TTC549 (cell line): Measurements from ENCODE around the gene FHOD1.

Experiments
- FAIRE-seq: peaks from 2 replicates; lab custom pipeline; 2012; peaks lifted over from hg19 to GRCh38; lab: Jason Lieb, UNC

FHOD1 gene

DNA sequence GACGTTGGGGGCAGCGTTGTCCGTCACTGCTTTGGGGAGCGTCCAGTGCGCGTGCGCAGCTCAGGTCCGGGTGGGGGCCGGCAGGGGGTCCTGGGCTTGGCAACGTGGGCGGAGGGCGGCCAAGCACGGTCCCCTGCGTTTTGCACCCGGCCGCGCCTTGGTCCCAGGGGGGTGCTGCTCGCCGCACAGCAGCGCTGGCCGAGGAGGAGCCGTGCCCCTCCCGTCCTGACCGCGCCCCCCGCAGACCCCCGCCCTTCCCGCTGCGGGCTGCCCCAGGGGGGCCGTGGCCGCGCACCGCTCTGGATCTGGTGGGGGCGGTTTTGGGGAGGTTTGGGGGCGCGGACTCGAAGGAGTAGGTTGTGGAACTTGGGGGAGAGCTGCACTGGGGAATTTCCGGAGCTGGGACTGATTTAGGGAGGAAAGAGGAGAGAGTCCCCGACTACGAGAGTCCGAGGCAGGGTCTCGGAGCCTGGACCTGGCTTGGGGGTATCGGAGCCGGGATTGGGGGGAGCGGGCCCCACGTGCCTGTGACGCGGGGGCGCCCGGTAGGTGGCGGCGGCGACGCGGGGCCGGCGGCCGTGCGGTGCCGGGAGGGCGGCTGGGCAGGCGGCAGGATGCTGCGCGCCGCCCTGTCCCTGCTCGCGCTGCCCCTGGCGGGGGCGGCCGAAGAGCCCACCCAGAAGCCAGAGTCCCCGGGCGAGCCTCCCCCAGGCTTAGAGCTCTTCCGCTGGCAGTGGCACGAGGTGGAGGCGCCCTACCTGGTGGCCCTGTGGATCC lies 1.3 kb upstream of the FHOD1 start, which contains the start of gene SLC9A5:
Gene SLC9A5, plus strand, starts transcription at position 579 of the 777 bp plus-strand sequence. Its CDS starts 36 bp downstream, at position 615.
- FAIRE-seq = no peak

DNA sequence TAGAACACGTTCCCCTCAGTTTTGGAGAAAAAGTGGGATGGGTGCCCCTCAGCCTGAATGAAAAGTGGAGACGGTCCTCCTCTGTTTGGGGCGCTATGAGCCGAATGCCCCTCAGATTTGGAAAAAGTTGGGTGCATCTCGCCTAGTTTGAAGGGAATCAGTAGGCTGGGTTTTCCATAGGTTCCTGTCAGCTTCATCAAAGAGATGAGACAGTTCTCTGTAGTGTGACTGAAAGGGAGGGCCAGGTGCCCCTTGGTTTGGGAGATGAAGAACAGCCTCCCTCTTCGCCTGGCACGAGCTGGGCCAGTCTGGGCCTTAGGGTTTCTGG lies 756 bp upstream of the FHOD1 start:
- no peak for FAIRE-seq

DNA sequence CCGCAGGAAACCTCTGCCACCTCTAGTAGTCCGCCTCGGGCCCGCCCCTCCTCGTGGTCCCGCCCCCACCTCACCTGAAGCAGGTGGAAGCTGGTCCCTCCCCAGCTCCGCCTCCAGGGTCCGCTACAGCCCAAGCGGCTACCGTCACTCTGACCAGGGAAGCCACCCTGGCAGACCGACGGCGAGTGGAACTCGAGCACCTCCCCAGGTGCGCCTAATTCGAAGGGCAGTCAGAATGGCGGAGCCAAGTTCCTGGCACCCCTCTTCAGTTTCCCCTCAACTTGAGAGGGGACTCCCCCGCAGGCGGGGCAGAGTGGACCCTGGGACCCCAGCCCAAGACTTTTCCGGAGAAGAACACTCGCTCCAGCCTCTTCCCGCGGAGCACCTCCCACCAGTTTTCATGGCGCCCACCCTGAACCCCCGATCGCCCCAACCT lies 507 bp downstream of the FHOD1 start:
- no peak for FAIRE-seq

DNA sequence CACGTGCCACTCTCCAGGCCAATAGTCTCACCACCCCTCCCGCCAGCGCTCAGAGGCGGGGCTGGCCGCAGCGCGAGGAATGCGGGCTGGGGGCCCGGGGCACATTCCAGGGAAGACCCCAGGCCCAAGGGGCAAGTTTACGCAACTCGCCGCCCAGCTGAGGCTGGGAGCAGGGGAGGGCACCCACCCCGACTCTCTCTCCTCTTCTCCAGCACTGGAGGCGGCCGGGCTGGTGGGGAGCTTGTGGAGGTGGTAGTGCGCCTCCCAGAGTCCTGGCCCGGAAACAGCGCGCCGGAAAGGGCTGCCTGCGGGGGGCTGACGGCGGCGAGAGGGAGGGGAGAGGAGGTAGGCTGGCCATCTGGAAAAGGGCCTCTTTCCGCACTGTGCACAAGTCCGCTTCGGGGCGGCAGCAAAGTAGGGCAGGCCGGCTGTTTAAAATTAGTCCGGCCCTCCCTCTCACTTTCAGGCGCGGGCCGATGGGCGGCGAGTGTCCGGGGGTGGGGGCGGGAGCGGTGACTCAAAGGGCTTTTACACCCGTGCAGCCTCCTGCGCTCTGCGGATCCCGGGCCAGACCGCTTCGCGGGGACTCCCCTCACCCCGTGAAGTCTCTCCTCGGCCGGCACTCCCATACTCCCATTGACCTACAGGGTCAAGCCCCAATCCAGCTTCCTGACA lies 1.1 kb downstream of the FHOD1 start:
- no peak for FAIRE-seq

DNA sequence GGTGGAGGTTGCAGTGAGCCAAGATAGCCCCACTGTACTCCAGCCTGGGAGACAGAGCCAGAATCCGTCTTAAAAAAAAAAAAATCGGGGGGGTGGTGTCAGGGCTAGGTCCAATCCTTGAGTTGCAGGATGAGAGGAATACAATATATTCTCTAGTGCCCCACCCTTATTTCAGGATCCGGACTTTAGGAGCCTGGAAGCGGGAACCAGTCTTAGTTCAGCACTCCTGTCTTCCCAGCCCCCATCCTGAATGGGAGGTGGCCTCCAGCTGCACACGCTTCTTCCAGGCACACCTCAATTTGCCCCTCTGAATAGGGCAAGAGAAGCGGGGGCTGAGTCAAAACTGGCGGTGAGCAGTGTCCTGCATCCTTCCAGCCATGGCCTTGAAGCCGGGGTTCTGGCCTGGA lies 1.6 kb downstream of the FHOD1 start:
- FAIRE-seq = no peak

DNA sequence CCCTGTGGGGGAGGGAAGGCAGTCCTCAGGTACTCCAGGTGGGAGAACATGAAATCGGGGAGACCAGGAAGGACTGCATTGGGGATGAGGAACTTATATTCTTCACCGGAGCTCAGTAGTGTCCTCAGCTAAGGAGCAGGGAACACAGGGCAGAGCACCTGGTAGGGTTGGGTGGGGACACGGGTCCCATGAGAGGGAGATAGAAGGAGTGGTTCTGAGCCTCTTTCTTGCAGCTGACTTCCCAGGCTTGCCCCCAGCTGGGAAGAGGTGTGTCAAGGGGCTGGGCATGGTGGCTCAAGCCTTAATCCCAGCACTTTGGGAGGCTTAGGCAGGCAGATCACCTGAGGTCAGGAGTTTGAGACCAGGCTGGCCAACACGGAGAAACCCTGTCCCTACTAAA lies 2.1 kb downstream of the FHOD1 start:
- no peak for FAIRE-seq

DNA sequence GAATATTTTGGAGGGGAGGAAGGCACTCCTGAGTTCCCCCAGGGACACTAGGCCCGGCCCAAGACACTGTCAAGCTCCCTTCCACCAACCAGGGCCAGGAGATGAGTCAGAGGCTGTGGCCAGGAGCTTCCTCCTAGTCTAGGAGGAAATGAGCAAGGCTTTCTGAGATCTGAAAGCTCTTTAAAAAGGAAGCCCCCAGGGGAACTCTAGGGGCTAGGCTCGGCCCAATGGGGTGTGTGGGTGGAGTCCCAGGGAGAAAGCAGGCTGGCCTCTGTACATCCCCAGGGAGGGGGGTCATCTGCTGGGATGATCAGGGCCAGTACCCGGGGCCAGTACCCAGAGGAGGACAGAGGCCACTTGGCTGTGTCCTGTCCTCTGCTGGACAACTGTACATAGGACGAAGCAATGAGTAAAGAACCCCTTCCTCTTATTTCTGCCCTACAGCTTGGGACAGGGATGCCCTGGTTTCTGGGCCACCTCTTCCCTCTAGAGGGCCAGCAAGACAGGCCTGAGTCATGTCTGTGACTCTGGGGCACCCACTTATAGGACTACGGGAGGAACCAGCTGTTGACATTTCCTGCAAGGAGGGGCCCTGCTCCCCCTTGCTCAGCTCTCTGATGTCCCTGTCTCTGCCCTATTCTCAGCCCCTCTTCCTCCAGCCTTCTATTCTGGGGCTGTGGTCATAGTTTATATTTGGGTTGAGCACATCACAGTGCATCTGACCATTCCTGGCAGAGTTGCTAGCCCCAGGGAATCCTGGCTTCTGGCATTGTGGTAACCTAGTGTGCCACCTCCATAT lies 2.7 kb downstream of the FHOD1 start:
- no peak for FAIRE-seq

DNA sequence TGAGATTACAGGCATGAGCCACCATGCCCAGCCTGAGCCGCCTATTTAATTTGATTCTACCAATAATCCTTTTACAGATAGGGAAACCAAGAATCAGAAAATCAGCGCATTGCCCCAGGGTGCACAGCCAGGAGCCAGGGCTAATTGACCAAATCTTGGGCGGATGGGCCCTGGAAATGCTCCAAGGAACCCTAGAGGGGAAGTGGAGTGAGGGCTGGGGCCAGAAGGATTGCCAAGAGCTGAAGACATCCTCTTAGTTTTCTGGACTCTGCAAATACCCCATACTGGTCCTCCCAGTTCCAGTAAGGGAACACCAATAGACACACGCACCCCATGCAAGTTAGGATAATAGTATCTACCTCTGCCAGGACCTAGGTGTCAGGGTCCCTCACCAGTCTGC lies 3.8 kb downstream of the FHOD1 start:
- no peak for FAIRE-seq

DNA sequence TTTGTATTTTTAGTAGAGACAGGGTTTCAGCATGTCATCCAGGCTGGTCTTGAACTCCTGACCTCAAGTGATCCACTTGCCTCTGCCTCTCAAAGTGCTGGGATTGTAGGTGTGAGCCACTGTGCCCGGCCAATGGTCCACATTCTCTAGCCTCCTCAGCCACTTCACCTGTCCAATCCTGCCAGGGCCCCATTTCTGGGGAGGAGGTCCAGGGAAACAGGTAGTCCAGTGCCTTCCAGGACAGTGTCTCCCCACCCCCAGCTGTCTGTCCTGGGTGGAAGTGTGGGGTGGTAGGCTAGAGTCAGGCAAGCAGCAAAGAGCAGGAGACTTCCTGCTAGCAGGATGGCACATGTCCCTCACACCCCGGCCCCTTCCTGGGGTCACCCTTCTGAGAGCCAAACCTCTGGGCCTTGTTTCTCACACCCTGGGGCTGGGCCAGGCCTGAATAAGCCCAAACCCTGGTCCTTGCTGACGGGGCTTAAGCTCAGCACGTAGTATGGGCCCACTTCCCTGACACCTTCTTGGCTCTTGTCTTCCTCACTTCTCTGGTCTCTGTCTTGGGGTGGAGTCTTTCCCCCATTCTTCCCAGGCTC lies 5.0 kb downstream of the FHOD1 start:
- FAIRE-seq = no peak

DNA sequence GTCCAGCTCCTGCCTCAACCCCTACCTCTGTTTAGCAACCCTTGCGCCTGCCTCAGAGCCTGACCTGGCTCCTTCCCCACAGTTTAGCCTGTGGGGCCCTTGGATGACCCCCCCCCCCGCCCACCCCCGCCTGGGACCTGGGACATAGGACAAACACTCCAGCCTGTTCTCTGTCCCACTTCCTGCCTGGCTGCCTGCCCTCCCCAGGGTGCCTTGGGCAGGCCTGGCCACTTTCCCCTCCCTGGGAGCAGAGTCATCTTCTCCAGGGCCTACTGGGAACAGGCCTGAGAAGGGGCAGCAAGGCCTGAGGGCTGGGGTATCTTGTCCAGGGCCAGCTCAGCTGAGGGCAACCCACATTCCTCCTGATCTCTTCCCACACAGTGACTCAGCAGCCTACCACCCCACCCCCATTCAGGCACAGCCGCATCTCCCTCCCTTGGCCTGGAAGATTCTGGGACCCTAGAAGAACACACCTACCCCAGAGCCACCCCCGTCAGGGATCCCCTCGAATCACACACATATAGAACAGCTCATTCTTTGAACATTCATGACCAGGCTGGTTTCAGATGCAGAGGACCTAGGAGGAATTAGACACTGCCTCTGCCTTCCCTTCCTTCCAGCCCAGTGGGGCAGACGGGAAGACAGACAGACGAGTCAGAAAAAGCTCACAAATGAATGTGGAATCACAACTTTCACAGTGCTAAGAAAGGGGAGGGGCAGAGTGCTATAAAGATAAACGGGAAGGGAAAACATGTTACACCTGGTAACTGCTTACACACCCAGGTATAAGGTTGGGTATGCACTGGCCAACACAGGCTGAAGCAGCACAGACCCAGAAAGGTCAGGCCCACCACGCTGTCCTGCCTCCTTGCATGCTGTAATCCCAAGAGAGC lies 6.0 kb downstream of the FHOD1 start:
- no peak for FAIRE-seq

DNA sequence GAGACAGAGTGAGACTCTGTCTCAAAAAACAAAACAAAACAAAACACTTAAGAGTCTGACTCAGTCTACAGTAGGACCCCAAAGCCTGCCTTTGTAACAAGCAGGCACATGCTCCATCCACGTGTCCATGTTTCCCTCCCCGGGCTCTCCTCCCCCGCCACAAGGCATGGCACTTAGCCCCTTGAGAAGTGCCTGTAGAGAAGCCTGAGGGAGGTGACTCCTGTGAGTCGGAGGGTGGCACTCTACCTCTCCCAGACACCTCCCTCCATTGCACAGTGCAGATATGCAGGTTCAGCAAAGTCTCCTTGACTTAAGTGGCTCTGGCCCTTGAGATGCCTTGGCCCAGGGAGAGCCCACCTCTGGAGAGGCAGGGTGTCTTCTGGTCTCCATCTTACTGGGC lies 6.8 kb downstream of the FHOD1 start:
- no peak for FAIRE-seq

DNA sequence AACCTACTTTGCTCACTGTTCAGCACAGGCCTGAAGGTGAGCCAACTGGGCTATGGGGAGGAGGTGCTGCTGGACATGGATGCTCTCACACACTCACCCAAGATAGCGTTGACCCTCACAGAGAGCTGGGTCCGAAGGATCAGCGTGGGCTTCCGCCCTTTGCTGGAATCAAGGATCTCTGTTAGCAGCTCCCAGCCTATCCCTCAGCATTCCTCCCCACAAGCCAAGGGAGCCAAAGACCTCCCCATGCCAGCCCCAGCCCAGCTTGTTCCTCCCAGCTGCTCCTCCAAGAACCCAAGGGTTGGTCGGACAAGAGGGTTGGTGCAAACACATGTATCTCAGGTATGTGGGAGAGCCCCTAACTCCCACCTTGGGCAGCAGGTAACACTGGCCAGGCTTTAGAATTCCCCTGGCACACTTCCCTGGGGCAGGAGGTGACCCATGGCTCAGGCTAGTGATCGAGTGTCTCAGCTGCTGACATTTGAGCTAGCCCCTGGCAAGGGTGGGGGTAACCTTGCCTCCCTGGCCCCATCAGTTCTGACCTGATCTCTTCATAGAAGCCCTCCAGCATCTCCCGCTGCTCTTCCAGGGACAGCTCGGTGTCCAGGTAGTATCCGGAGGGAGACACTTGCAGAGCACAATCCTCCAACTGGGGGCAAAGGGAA lies 8.3 kb downstream of the FHOD1 start:
- FAIRE-seq = no peak

DNA sequence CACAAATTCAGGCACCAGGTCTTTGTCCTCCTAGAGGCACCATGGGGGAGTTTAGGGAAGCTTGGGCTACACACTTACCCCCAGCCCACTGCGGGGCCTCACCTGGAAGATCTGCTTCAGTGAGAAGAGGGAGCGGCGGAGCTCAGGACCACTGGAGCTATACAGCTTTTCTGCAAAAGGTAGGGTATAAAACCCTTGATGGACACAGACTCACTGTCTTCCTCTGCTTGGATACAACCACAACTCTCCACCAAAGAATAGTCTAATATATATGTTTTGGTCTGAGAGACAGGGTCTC lies 9.1 kb downstream of the FHOD1 start:
- FAIRE-seq = no peak

DNA sequence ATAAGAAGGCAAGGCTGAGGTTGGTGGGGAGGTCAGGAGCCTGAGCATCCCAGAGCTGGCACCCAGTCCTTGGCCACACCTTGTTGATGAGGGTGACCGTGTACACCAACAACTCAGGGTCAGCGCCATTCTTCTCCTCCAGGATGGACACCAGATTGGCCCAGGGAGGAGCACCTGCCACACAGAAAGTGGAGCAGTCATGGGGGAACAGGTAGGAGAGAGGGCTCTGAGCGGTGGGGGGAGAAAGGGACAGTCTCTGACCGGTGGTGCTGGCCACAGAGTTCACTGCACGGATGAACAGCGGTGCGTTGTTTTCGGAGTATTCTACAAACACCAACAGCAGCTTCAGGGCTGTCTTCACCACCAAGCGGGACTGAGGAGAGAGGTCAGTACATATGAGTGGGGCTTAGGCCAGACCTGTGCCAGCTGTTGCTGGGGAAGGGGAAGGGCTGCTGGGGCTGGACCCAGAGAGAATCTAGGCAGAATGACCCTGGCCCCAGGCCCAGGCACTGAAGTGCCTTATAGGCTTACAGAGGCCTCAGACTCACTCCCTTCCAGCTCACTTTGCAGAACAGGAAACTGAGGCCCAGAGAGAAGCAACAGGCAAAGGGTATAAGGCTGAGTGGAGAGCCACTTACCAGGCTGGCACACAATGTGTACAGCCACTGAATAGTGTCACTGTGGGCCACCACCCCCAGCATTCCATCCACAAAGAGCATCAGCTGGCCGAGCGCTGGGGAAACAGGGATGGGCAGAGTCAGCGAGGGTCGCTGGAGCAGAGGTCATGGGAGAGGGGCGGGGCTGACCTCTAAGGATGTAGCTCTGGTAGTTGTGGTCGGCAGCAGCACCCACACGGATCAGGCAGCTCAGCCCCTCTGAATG lies 9.6 kb downstream of the FHOD1 start:
- FAIRE-seq = no peak

DNA sequence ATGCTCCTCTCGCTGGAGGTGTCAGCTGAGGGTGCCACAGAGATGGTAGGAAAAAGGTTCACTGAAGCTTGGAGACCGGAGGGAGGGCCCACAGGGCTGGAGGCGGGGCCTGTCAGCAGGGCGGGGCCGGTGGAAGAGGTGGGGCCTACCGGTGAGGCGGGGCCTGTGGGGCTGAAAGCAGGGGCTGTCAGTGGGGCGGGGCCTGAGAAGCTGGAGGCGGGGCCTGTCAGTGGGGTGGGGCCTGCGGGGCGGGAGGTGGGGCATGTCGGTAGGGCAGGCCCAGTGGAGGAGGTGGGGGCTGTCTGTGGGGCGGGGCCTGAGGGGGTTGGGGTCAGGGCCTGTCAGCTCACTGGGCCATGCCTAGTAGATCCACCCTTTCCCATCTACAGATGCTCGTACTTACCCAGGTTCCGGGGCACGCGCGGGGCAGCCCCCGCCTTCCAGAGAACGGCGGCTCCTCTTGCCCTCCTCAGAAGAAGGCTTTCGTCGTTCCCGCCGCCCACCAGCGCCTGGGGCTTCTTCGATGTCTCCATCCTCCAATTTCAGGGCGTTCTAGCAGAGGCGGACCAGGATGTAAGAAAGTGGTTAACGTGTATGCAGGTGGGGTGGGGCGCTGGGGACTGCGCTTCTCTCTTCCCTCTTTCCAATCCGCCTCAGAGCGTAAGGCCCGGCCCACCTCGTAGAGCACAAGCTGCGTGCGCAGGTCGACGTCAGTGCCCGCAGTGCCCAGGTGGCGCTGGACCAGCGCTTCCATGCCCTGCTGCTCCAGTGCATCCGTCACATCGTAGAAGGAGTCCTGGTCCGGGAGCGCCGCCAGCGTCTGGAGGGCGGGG lies 10.5 kb downstream of the FHOD1 start:
- FAIRE-seq = no peak

DNA sequence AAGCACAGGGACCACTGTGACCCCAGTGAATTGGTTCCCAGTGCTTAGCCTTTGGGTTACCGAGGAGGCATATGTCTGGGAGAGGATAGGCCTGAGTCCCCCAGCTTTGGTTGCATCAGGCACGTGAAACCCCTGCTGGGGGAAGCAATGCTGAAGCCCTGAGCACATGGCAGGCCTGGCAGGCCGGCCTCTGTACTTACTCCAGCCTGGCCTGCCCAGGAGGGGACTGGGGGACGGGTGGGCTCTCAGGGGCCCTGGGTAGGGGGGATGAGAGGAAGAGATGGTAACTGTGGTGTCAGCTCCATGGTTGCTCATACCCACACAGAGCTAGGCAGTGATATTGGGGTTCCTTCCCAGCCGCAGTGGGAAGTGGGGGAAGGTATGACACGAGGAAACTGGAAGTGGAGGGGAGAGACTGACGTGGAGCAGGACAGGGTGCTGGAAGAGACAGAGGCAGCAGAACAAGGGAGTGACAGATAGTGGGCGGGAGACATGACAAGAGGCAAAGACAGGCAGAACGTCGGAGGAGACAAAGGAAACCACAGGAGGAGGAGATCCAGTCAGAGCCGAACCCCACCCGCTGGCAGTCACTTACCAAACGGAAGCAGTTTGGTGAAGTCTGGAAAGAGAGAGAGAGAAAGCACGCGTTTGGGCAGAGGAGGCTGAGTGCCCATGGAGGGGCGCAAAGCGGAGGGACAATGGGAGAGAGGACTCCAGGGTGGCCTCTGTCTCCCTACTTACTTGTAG lies 11.3 kb downstream of the FHOD1 start:
- FAIRE-seq = no peak

DNA sequence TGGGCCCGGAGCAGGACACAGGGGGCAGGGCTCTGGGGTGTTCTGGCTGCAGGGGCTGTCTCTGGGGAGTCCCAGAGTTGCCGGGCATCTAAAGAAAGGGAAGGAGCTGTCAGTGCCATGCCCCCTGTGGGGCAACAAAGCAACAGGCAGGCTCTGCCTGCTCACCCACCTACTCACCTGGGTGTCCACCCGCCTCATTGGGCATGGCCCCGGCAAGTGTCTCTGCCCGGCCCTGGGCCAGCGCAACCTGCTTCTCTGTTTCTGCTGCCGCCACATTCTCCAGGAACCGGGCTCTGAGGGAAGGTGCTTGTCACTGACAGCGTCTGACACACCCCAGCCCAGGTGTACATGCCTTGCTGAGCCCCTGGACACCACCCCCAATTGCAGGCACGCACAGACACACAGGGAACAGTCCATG lies 13.1 kb downstream of the FHOD1 start:
- no peak for FAIRE-seq

DNA sequence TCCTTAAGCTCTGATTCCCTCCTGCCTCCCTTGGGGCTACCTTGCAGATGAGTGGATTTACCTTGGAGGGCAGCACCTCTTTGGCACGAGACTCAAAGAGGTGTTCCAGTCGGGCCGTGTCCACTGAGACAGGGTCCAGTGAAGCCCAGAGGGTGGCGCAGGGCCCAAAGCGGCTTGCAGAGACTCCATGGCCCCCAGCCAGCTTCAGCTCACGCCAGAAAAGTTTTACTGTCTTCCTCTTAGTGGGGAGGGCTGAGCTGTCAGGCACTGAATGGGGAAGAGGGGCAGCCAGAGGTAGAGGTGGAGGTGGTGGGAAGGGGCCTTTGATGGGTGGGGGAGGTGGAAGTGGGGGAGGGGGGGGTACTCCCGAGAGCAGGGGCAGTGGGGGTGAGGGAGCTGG lies 13.7 kb downstream of the FHOD1 start:
- no peak for FAIRE-seq
